GM18873 (cell line): ENCODE data around the gene FOSB.

Source experiments
- ATAC-seq: cut with Tn5 transposase; IDR thresholded peaks from one replicate; pipeline ENCODE4 v1.9.1; 2021; ENCODE audit warnings: mild to moderate bottlenecking, moderate library complexity, moderate number of reproducible peaks; ENCODE audit not compliant: unreplicated experiment, low FRiP score

Gene FOSB

GRCh38 chr19:45517238-45517637, 49.4 kb downstream of the FOSB start:
- ATAC-seq = no peak

GRCh38 chr19:45517641-45518468, 50.1 kb downstream of the FOSB start:
- no peak for ATAC-seq

GRCh38 chr19:45518469-45518826, 50.7 kb downstream of the FOSB start:
- no peak for ATAC-seq

GRCh38 chr19:45522010-45522941, 54.5 kb downstream of the FOSB start:
- ATAC-seq = no peak

- no peak for ATAC-seq
These were observed 56.0 kb downstream of the FOSB start for GRCh38 chr19:45523642-45524256.

GRCh38 chr19:45524575-45525129, 56.9 kb downstream of the FOSB start:
- ATAC-seq = no peak
